ENCODE results near the gene FBXL16. TPM values are rescaled to one million over a fixed set of nuclear protein-coding genes. Genes with fewer than 3 reads are reported as not detected.

Gene FBXL16
- polyA plus RNA-seq, 1 donor (not counting 4 experiments of a cell fraction or from before 2014, with no cell fraction given) = 0.81 TPM

DNA sequence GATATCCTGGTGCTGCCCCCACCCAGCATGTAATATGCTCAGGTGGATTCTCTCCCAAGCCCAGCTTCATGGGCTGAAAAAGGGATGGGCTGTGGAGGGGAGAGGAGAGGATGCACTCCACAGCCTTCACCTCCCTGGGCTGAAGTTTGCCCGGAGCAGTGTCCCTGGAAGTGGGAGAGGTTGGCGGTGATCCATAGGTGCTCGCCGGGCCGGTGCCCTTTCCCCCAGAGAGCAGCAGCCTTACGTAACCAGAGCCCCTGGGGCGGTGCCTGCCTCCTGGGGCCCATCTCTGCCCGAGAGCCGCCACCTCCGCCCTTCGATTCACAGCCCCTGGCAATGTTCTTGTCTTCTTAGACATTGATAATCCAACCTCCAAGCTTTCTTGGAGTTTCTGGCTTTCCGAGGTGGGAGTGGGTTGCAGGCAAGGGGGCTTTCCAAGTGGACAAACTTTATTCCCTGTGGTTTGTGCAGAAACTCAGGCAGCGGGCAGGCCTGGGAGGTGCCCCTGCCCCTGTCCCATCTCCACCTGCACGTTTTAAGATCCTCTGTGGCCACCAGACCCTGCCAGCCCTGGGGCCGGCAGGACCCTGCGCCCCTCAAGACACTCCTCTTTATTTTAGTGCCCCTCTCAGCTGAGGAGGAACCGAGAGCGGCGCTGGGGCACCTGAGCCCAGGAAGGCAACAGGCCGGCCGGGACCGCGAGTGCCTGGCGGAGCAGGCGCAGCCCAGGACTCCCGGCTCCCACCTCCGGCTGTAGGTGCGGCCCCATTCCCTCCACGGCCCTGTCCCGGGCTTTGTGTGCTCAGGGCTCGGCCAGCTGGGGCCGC, 59.5 kb downstream of the FBXL16 start:
- Histone ChIP-seq H3K4me2 (ENCODE audit: control insufficient read depth, extremely low read depth, insufficient read depth, low read depth, low read length) (no peak overlapping the region), H3K27me3 (ENCODE audit: control insufficient read depth, extremely low read depth, insufficient read depth, low read length) (no peaks in the 10 kb centered on the region), H2AFZ (ENCODE audit: control insufficient read depth, low read length) (no peak overlapping the region), H3K4me3 (ENCODE audit: control insufficient read depth in 2 of 3, extremely low read depth in 1 of 3, insufficient read depth in 2 of 3, low read depth in 1 of 3, low read length in 3 of 3) (no peak overlapping the region), H3K4me1 (ENCODE audit: control insufficient read depth, extremely low read depth, insufficient read depth, low read length) (peaks cover 16% of the 10 kb centered on the region), H3K79me2 (ENCODE audit: control insufficient read depth, insufficient read depth, low read length) (peaks cover 6% of the 10 kb centered on the region), H3K9ac (ENCODE audit: control insufficient read depth, extremely low read depth, insufficient read depth, low read length) (no peak overlapping the region), H3K9me3 (ENCODE audit: control insufficient read depth, low read depth, low read length) (no peaks in the 10 kb centered on the region), H4K20me1 (ENCODE audit: control insufficient read depth, extremely low read depth, insufficient read depth, low read length) (no peaks in the 10 kb centered on the region), H3K9me1 (ENCODE audit: control insufficient read depth, extremely low read depth, insufficient read depth, low read length) (peaks cover 2% of the 10 kb centered on the region), H3K36me3 (ENCODE audit: control insufficient read depth in 2 of 2, extremely low read depth in 1 of 2, insufficient read depth in 2 of 2, low read length in 2 of 2) (no peaks in the 10 kb centered on the region), H3K27ac (ENCODE audit: control insufficient read depth, insufficient read depth, low read length) (no peak overlapping the region)
- no peak for TF ChIP-seq EZH2 (IDR thresholded peaks at IDR 0.05; ENCODE audit: low read length)
- TF ChIP-seq, protein P1, sequence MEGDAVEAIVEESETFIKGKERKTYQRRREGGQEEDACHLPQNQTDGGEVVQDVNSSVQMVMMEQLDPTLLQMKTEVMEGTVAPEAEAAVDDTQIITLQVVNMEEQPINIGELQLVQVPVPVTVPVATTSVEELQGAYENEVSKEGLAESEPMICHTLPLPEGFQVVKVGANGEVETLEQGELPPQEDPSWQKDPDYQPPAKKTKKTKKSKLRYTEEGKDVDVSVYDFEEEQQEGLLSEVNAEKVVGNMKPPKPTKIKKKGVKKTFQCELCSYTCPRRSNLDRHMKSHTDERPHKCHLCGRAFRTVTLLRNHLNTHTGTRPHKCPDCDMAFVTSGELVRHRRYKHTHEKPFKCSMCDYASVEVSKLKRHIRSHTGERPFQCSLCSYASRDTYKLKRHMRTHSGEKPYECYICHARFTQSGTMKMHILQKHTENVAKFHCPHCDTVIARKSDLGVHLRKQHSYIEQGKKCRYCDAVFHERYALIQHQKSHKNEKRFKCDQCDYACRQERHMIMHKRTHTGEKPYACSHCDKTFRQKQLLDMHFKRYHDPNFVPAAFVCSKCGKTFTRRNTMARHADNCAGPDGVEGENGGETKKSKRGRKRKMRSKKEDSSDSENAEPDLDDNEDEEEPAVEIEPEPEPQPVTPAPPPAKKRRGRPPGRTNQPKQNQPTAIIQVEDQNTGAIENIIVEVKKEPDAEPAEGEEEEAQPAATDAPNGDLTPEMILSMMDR (optimal IDR thresholded peaks at IDR 0.05 in 1 of 3, IDR thresholded peaks at IDR 0.05 in 1 of 3, conservative IDR thresholded peaks at IDR 0.05 in 1 of 3; ENCODE audit: extremely low read depth in 1 of 3, insufficient read depth in 2 of 3, low read length in 3 of 3) = no peak
- DNase-seq (ENCODE audit: low read depth, low spot score) = no peak
- FAIRE-seq = no peak
- dilution Hi-C loops (cut with MboI; ENCODE audit: extremely low pct_ligation_motif_present, low sequenced_read_pairs) = no loop called here

DNA sequence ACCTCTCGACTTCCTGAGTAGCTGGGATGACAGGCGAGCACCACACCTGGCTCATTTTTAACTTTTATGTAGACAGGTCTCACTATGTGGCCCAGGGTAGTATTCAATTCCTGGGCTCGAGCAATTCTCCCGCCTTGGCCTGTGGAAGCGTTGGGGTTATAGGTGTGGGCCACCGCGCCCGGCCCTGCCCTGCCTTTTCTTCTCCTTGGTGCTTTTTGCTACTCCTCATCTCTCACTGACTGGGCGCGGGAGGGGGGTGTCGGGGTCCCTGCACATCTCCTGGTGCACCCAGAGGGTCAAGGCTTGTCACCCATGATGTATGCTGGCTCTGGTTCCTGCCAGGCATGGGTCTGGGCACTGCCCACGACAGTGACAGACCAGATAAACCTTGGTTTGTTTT, 61.0 kb downstream of the FBXL16 start:
- dilution Hi-C loops (cut with MboI; ENCODE audit: extremely low pct_ligation_motif_present, low sequenced_read_pairs) = no loop called here
- Histone ChIP-seq H2AFZ (ENCODE audit: control insufficient read depth, low read length) (no peak overlapping the region), H3K79me2 (ENCODE audit: control insufficient read depth, insufficient read depth, low read length) (peaks cover 3% of the 10 kb centered on the region), H3K4me2 (ENCODE audit: control insufficient read depth, extremely low read depth, insufficient read depth, low read depth, low read length) (no peak overlapping the region), H3K9me3 (ENCODE audit: control insufficient read depth, low read depth, low read length) (no peaks in the 10 kb centered on the region), H3K27ac (ENCODE audit: control insufficient read depth, insufficient read depth, low read length) (no peak overlapping the region), H3K27me3 (ENCODE audit: control insufficient read depth, extremely low read depth, insufficient read depth, low read length) (no peaks in the 10 kb centered on the region), H3K4me1 (ENCODE audit: control insufficient read depth, extremely low read depth, insufficient read depth, low read length) (peaks cover 9% of the 10 kb centered on the region), H3K36me3 (ENCODE audit: control insufficient read depth in 2 of 2, extremely low read depth in 1 of 2, insufficient read depth in 2 of 2, low read length in 2 of 2) (no peaks in the 10 kb centered on the region), H3K9ac (ENCODE audit: control insufficient read depth, extremely low read depth, insufficient read depth, low read length) (no peak overlapping the region), H3K4me3 (ENCODE audit: control insufficient read depth in 2 of 3, extremely low read depth in 1 of 3, insufficient read depth in 2 of 3, low read depth in 1 of 3, low read length in 3 of 3) (no peak overlapping the region), H4K20me1 (ENCODE audit: control insufficient read depth, extremely low read depth, insufficient read depth, low read length) (no peaks in the 10 kb centered on the region), H3K9me1 (ENCODE audit: control insufficient read depth, extremely low read depth, insufficient read depth, low read length) (peaks cover 2% of the 10 kb centered on the region)
- FAIRE-seq = no peak
- no peak for TF ChIP-seq EZH2 (IDR thresholded peaks at IDR 0.05; ENCODE audit: low read length)
- TF ChIP-seq, protein P1 (optimal IDR thresholded peaks at IDR 0.05 in 1 of 3, IDR thresholded peaks at IDR 0.05 in 1 of 3, conservative IDR thresholded peaks at IDR 0.05 in 1 of 3; ENCODE audit: extremely low read depth in 1 of 3, insufficient read depth in 2 of 3, low read length in 3 of 3) = no peak
- no peak for DNase-seq (ENCODE audit: low read depth, low spot score)

Measured in keratinocyte (primary cell).